Fibroblast of lung (primary cell): Measurements from ENCODE around the gene SPTBN5. TPM values are rescaled to one million over a fixed set of nuclear protein-coding genes. Genes with fewer than 3 reads are reported as not detected.

Experiments used
- DNase-seq, 2 donors: peaks; one replicate each; pipeline versions ENCODE4 v3.0.0 to v3.0.0-alpha.2; 2010; ENCODE audit warnings: low read depth in 2 of 2
- H2AFZ ChIP-seq: 2 replicates; pipeline ENCODE4 v1.5.1; 2012; ENCODE audit warnings: low read length, control low read depth, inconsistent platforms
- H3K27ac ChIP-seq: 2 replicates; pipeline ENCODE4 v1.5.1; 2011; ENCODE audit warnings: low read length, control low read depth; ENCODE audit not compliant: insufficient read depth
- H3K27me3 ChIP-seq: 2 replicates; pipeline ENCODE4 v1.5.1; 2011; ENCODE audit warnings: mild to moderate bottlenecking, low read length; ENCODE audit not compliant: control insufficient read depth, insufficient read depth
- H3K36me3 ChIP-seq: 2 replicates; pipeline ENCODE4 v1.5.1; 2011; ENCODE audit warnings: low read length; ENCODE audit not compliant: control insufficient read depth, insufficient read depth
- H3K4me1 ChIP-seq: 2 replicates; pipeline ENCODE4 v1.5.1; 2011; ENCODE audit warnings: low read length; ENCODE audit not compliant: control insufficient read depth, insufficient read depth; ENCODE audit errors: extremely low read depth
- H3K4me2 ChIP-seq: 2 replicates; pipeline ENCODE4 v1.5.1; 2011; ENCODE audit warnings: low read length, control low read depth; ENCODE audit not compliant: insufficient read depth; ENCODE audit errors: extremely low read depth
- H3K4me3 ChIP-seq, 4 experiments: fragments of 200-600 bp in 1 of 4; sonication (generic) in 1 of 4; replicated peaks in 1 of 4; 2 replicates each; pipeline ENCODE4 v1.5.1; 2011 to 2016; ENCODE audit warnings: low read length in 4 of 4, low read depth in 3 of 4, mild to moderate bottlenecking in 3 of 4, control low read depth in 2 of 4, inconsistent platforms in 1 of 4, mixed read lengths in 1 of 4; ENCODE audit not compliant: insufficient read depth in 1 of 4; ENCODE audit errors: control extremely low read depth in 1 of 4
- H3K79me2 ChIP-seq: 2 replicates; pipeline ENCODE4 v1.5.1; 2012; ENCODE audit warnings: mild to moderate bottlenecking, low read length, inconsistent platforms; ENCODE audit not compliant: control insufficient read depth, insufficient read depth
- H3K9ac ChIP-seq: 2 replicates; pipeline ENCODE4 v1.5.1; 2011; ENCODE audit warnings: mild to moderate bottlenecking, low read length, control low read depth; ENCODE audit not compliant: insufficient read depth
- H3K9me3 ChIP-seq: 2 replicates; pipeline ENCODE4 v1.5.1; 2012; ENCODE audit warnings: low read depth, low read length; ENCODE audit not compliant: control insufficient read depth, insufficient read depth
- H4K20me1 ChIP-seq: 2 replicates; pipeline ENCODE4 v1.5.1; 2011; ENCODE audit warnings: low read length; ENCODE audit not compliant: control insufficient read depth, insufficient read depth; ENCODE audit errors: extremely low read depth
- EZH2 ChIP-seq: IDR thresholded peaks from 2 replicates; pipeline ENCODE4 v1.5.1; 2012; ENCODE audit warnings: low read length, control low read depth, mild to moderate bottlenecking; ENCODE audit errors: missing control alignments
- polyA plus RNA-seq, 2 donors: library from polyadenylated mRNA; depleted of rRNA in 1 of 2; stranded (reverse) in 1 of 2; unstranded in 1 of 2; fragments of >200 nt; gene quantifications; 2 replicates each; pipeline ENCODE4 v1.2.1, GENCODE V29; 2011 to 2012; ENCODE audit warnings: missing spikeins in 1 of 2
- total RNA-seq: library from RNA; depleted of rRNA; stranded (reverse); fragments of >200 nt; gene quantifications from 2 replicates; pipeline ENCODE4 v1.2.1, GENCODE V29; 2014
- TF ChIP-seq, protein P1 (sequence below), 2 donors: IDR thresholded peaks in 1 of 2; conservative IDR thresholded peaks in 1 of 2; 1 replicate in 1 of 2; 2 replicates in 1 of 2; pipeline ENCODE4 v1.5.1; 2011 to 2012; ENCODE audit warnings: low read length in 2 of 2, control low read depth in 1 of 2, inconsistent platforms in 1 of 2, low read depth in 1 of 2, mild to moderate bottlenecking in 1 of 2

SPTBN5 gene
- total and polyA plus RNA-seq, 2 donors (not counting 1 experiment from before 2014, with no cell fraction given) = 0.43 to 0.66 TPM

DNA sequence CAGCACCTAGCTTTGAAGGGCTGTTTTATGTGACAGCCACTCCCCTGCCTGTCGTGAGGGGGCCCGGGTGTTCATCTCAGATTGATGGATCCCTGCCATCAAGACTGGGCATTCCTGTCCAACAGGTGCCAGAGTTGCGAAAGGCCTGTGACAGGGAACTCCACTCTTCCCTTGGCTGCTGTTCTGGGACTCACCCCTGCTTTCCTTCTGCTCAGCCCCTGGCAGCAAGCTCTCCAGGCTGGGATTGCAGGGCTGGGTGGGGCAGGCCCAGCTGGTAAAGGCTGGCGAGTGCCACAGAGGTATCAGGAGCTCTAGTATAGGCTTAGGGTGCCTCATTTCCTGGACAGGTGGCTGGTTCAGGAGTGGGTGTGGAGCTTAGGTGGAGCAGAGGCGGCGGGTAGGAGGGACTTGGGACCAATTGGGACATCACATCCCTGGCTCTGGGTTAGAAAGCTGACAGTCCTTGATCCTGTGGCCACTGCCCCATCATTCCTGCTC, 55.4 kb downstream of the SPTBN5 start, which contains the start of gene PLA2G4B:
TSS of gene PLA2G4B (plus strand) at position 448 of the 498 bp plus-strand sequence. CDS start 67 bp downstream, outside the sequence.
- Histone ChIP-seq H3K4me3 (no peak within 1 kb of the TSS), H3K27ac (no peak within 1 kb of the TSS), H3K79me2 (no peaks in the 10 kb centered on the region), H3K4me1 (no peaks in the 10 kb centered on the region), H3K36me3 (no peaks in the 10 kb centered on the region), H3K4me2 (no peak within 1 kb of the TSS), H3K27me3 (no peaks in the 10 kb centered on the region), H3K9me3 (no peaks in the 10 kb centered on the region), H3K9ac (no peak within 1 kb of the TSS), H2AFZ (no peak within 1 kb of the TSS), H4K20me1 (no peaks in the 10 kb centered on the region)
- TF ChIP-seq EZH2 = no peak
- TF ChIP-seq, protein P1, sequence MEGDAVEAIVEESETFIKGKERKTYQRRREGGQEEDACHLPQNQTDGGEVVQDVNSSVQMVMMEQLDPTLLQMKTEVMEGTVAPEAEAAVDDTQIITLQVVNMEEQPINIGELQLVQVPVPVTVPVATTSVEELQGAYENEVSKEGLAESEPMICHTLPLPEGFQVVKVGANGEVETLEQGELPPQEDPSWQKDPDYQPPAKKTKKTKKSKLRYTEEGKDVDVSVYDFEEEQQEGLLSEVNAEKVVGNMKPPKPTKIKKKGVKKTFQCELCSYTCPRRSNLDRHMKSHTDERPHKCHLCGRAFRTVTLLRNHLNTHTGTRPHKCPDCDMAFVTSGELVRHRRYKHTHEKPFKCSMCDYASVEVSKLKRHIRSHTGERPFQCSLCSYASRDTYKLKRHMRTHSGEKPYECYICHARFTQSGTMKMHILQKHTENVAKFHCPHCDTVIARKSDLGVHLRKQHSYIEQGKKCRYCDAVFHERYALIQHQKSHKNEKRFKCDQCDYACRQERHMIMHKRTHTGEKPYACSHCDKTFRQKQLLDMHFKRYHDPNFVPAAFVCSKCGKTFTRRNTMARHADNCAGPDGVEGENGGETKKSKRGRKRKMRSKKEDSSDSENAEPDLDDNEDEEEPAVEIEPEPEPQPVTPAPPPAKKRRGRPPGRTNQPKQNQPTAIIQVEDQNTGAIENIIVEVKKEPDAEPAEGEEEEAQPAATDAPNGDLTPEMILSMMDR (conservative IDR thresholded peaks at IDR 0.05 in 1 of 2, IDR thresholded peaks at IDR 0.05 in 1 of 2; ENCODE audit: low read depth in 1 of 2, low read length in 2 of 2) = no peak
- no peak for DNase-seq

- Histone ChIP-seq H3K9ac (no peak overlapping the region), H3K4me1 (no peaks in the 10 kb centered on the region), H3K27ac (no peak overlapping the region), H3K4me3 (no peak overlapping the region), H3K4me2 (no peak overlapping the region), H3K9me3 (no peaks in the 10 kb centered on the region), H3K36me3 (no peaks in the 10 kb centered on the region), H3K27me3 (no peaks in the 10 kb centered on the region), H2AFZ (no peak overlapping the region), H3K79me2 (no peaks in the 10 kb centered on the region), H4K20me1 (no peaks in the 10 kb centered on the region)
- DNase-seq = no peak
- TF ChIP-seq EZH2 = no peak
- TF ChIP-seq, protein P1 (conservative IDR thresholded peaks at IDR 0.05 in 1 of 2, IDR thresholded peaks at IDR 0.05 in 1 of 2; ENCODE audit: low read depth in 1 of 2, low read length in 2 of 2) = no peak
Measured at GRCh38 chr15:41836713-41837454, 57.0 kb downstream of the SPTBN5 start.

GRCh38 chr15:41836073-41836472, 57.8 kb downstream of the SPTBN5 start:
- no peak overlapping the region for H2AFZ ChIP-seq
- TF ChIP-seq, protein P1 (conservative IDR thresholded peaks at IDR 0.05 in 1 of 2, IDR thresholded peaks at IDR 0.05 in 1 of 2; ENCODE audit: low read depth in 1 of 2, low read length in 2 of 2) = no peak
- TF ChIP-seq EZH2 = no peak
- H3K4me3 ChIP-seq = no peak overlapping the region
- no peaks in the 10 kb centered on the region for H4K20me1 ChIP-seq
- no peak for DNase-seq
- H3K9ac ChIP-seq = no peak overlapping the region
- H3K4me2 ChIP-seq = no peak overlapping the region
- H3K79me2 ChIP-seq = no peaks in the 10 kb centered on the region
- no peaks in the 10 kb centered on the region for H3K27me3 ChIP-seq
- no peaks in the 10 kb centered on the region for H3K36me3 ChIP-seq
- no peak overlapping the region for H3K27ac ChIP-seq
- H3K9me3 ChIP-seq = no peaks in the 10 kb centered on the region
- no peaks in the 10 kb centered on the region for H3K4me1 ChIP-seq
